ENCODE data around the gene CRYBA2.

CRYBA2 gene, protein sequence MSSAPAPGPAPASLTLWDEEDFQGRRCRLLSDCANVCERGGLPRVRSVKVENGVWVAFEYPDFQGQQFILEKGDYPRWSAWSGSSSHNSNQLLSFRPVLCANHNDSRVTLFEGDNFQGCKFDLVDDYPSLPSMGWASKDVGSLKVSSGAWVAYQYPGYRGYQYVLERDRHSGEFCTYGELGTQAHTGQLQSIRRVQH

DNA sequence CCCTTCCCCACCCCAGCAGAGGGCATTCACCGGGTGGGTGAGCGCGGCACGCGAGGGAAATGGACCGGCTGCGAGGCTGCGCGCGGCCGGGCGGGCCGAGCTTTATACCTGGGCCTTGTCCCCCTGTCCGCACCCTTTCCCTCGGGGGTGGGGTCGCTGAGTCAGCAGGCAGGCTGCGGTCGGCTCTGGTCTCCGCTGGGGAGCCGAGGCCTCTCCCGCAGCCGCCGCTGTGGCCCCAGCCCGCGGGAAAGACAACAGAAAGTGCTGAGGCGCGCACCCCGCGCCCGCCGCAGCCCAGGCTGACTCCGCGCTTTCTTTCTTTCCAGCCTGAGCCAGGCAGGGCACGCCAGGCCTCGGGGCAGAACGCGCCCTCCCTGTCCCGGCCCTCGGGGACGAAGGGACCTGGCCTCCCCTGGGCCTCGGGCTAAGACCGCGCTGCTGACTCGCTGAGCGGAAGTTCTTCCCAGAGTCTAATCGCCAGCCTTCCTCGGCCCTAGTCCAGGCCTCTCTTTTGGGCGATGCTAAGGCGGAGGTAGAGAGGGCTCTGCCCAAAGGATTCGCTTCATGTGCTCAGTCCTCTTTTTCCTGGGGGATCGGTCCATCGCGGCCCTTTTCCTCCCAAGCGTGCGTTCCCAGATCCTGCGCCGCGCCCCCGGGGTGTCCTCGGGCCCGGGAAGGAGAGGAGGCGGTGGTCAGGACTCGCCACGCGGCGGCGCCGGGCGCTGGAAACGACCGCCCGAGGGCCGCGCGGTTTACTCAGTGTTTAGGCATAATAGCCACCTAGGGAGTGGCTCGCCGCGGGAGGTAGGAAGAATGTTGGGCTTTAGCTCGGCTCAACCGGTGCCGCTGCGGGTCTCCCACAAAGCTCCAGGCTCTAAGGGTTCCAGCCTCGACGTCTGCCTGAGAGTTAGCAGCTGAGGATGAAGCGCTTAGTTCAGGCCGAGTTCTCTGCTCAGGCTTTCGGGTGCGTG lies at the start of gene CRYBA2:
Gene CRYBA2 (minus strand): TSS at position 78 of the 971 bp plus-strand sequence. CDS start 246 bp downstream, outside the sequence.
- no peak for DNase-seq

DNA sequence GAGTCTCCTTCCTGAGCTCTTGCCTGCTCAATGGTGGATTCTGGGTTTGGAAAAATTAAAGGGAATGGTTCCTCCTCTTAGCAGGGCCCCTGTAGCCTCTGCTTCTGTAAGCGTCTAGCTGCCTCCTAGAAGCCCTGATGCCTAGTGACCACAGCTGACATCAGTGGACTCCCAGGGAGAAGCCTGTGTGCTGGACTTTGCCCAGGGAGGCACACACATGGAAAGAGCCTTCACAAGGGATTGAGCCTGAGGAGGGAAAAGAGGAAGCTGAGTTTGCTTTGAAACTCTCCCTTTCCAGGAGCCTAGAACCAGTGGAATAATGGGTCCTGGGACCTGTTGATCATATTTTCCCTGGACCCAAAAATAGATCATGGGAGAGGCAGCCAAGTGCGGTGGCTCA lies 49.5 kb upstream of the CRYBA2 start:
- no peak for DNase-seq

DNA sequence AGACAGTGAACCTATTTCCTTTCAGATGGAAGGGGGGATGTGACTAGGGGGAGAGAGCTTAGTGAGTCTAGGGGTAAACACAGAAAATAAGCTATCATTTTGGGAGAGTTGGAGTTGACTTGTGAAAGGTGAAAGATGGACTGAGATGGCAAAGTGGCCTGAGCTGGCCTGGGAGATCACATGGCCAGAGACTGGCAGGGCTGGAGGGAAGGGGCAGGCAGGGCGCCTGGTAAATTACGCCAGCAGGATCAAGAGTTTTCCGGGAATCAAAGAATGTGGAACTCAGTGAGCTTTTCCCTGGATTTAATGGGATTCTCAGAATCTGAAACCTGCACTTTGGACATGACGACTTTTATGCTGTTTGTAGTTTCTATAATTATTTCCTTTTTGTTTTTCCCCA lies 48.9 kb upstream of the CRYBA2 start:
- DNase-seq, result no peak

DNA sequence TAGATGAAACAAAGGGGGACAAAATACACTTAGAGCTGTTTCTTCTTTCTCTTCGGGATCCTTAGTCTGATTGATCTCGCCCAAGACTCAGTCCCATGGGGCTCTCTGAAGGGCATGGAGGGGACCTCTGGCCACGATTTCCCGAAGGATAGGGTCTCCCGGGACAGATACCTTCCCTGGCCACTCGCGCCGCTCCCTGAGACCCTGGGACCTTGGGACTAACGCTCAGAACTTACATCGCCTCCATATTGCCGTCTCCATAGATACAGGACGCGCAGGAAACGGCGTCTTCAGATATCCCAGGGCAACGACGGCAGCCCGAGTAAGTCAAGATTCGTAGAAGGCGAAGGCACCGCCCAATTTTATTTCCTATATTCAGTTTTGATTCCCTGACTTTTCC lies 48.0 kb upstream of the CRYBA2 start, which contains the start of gene CFAP65:
Gene CFAP65 (minus strand): TSS at position 265 of the 400 bp plus-strand sequence. CDS start 2,468 bp downstream, outside the sequence.
- DNase-seq, result peak; percentile 11

DNA sequence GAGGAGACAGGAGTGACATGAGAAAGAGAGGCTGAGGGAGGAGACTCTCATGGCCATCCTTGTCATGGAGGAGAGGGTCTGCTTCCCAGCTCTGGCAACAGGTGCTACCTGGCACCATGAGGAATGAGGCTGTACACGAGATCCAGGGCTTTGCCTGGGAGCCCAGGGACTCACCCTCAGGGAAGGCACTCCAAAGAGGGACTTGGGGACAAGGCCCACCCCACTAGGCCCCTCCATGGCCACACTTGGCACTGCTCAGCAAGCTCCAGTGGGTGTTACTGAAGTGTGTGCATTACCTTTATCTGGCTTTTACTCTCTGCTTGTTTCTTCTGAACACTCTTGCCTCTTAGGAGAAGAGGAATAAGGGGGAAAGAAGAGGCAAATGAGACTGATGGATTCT lies 45.4 kb upstream of the CRYBA2 start:
- DNase-seq, result no peak

GRCh38 chr2:219037783-219038499 lies 44.7 kb upstream of the CRYBA2 start:
- DNase-seq, result no peak

DNA sequence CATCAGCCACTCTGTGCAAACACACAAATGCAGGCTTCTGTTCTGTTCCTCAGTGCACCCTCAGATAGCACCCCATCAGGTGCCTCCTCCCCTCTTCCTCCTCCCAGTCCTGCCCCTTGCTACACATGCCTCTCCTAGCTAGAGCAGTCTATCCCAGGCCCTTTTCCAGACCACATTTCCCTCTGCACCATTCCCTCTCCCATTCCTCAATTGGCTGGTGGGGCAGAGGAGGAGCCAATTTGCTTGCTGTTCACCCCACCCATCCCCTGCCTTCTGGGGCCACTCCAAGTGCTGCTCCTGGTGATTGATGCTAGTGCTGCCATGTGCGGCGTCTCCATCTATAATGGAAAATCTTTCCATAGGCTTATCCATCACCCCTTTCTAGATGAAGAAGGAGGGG lies 42.7 kb upstream of the CRYBA2 start:
- DNase-seq, result no peak

DNA sequence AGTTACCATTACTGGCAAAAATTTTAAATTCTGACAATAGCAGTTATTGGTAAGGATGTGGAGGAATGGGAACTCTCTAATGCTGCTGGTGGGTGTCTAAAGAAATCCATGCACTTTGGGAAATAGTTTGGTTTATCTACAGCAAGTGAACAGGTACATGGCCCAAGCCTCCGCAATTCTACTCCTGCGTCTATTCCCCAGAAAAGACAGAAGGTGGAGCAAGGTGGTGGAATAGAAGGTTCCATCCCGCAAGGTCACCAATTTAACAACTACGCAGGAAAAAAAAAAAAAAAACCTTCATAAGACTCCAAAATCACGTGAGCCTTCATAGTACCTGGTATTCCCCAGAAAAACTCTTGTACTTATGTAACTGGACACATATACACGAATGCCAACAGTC lies 41.6 kb upstream of the CRYBA2 start:
- no peak for DNase-seq

- DNase-seq, result no peak
These were observed 39.0 kb upstream of the CRYBA2 start for GRCh38 chr2:219032051-219032745.

- DNase-seq, result no peak
These were observed 38.0 kb upstream of the CRYBA2 start for GRCh38 chr2:219031005-219031738.

GRCh38 chr2:219030177-219030940 lies 37.1 kb upstream of the CRYBA2 start:
- no peak for DNase-seq

DNA sequence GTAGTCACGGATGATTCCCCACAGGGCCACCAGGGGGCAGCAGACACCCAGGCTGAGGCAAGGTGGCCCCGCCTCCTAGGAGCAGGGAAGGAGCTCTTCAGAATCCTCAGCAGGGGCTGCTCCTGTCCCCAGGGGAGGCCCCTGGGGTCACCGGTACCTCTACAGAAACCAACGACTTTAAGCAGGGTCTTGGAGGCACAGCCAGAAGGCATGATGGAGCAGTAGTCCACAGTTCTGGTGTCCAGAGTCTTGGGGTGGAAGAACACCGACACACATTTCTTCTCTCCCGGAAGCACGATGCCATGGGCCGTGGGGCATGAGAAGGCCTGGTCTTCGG lies 36.6 kb upstream of the CRYBA2 start:
- peak; percentile 80 for DNase-seq

DNA sequence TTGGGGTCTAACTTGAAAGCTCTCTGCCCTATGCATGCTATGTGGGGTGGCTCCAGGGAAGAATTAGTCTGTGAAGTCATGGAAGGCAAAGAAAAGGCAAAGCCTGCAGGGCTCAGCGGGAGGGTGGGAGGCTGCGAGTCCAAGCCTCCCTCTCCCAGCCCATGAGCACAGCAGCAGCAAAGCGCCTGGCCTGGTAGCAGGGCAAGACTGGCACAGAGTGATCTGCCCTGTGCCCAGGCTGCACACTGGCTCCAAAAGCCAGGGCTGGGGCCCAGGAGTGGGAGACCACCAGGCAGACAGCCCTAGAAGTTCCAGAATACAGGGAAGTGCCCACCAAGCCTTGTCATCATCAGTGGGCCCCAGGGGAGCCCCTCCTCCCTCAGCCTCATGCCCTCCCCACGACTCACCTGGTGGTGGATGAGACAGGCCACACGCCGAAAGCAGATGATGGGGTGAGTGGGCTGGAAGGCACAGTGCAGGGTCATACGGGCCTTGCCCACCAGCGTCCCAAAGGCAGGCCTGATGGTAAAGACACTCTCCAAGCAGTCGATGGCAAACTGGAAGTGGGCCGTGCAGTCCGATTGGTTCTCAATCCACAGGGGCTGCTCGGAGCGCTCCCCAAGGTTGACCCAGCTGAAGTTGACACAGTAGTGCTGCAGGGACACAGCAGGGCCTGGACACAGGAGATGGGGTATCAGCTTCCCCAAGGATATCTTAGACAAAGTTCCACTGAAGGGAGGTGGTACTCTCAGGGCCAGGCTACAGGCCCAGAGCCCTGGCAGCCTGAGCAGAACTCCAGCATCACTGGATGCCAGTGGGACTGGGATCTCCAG lies 36.0 kb upstream of the CRYBA2 start:
- no peak for DNase-seq

- DNase-seq, result no peak
These were observed 34.9 kb upstream of the CRYBA2 start for GRCh38 chr2:219028141-219028540.

- no peak for DNase-seq
These were observed 34.4 kb upstream of the CRYBA2 start for GRCh38 chr2:219027511-219028055.

DNA sequence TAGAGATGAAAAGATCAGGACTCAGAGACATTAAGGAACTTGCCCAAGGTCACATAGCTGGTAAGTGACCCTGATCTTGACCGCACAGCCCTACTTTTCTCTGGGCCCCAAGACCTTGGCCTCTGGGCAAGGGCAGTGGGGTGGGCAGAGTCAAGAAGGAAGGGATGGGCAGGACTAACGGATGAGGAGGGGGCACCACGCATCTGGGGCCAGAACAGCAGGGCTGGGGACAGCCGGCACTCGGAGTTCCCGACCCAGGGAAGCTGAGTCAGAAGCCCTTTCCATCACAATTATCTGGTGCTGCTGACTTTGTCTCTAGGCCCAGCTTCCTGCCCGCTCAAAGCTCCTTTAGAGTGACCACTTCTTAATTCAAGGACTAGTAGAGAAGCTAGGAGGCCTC lies 33.7 kb upstream of the CRYBA2 start:
- no peak for DNase-seq

DNA sequence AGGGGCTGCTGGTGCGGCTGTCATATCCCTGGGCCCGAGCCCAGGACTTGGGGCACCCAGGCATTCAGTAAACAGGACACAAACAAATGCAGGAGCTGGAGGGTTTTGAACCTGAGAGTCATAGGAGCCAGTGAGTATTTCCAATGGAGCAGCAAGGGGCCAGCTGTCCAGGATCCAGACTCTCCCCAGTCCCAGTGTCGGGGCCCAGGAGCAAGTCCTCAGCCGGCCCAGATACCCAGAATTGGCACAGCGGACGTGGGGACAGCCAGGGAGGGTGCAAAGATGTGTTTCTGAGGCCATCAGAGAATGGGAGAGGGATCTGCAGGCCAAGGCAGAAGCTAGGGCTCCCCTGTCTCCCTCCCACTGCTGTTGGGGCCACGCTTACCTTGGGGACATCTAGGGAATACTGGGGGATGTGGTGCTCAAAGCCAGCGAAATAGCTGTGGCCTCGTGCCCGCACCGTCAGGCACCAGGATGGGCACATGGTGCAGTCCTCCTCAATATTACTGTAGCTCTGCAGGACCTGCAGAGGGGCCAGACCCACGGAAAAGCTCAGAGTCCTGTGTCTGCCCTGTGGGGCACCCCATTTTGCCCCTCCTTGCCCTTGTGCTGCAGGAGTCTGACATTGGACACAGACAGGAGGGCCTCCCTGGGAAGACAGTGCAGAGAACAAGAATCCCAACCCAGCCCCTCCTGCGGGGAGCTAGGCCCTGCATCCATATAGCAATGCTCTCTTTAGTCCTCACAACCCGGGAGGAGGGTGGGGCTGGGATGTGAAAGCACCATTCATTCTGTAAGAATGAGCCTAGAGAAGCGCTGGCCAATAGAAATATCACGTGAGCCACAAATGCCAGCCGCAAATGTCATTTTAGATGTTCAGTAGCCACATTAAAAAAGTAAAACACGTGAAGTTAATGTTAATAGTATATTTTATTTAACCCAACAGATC lies 32.7 kb upstream of the CRYBA2 start:
- no peak for DNase-seq

DNA sequence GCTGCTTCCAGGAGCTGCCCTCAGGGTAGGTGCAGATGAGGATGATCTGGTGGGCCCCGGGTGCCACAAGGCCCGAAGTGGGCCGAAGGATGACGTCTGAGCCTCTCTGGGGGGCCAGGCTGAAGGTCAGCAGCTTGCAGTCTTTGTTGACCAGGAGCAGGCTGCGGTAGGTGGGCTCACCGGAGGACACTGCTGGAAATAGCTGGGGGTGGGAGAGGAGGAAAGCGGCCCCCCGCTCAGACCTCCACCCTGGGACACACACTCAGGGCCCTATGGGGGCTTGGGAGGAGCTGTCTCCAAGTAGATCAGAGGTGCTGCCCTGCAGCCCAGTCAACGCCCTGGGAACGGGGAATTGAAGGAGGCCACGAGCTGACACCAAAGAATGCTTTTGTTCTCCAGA lies 30.8 kb upstream of the CRYBA2 start:
- DNase-seq, result no peak

- no peak for DNase-seq
These were observed 29.9 kb upstream of the CRYBA2 start for GRCh38 chr2:219023045-219023605.
